GM12874 (cell line): Measurements from ENCODE around the gene CNKSR1.
A peak's percentile ranks its signal among the peaks of the same experiment; 100 is the strongest.

Experiments
- CTCF ChIP-seq: IDR thresholded peaks from 2 replicates; pipeline ENCODE4 v1.5.1; 2011; ENCODE audit warnings: low read depth, mild to moderate bottlenecking, control low read depth, low read length, moderate library complexity; ENCODE audit not compliant: insufficient read depth

Gene CNKSR1

GRCh38 chr1:26142159-26142558 is 35.1 kb upstream of the CNKSR1 start:
- TF ChIP-seq CTCF = no peak

- peak; percentile 67 for TF ChIP-seq CTCF
These were observed 32.0 kb upstream of the CNKSR1 start for GRCh38 chr1:26145041-26145959.

DNA sequence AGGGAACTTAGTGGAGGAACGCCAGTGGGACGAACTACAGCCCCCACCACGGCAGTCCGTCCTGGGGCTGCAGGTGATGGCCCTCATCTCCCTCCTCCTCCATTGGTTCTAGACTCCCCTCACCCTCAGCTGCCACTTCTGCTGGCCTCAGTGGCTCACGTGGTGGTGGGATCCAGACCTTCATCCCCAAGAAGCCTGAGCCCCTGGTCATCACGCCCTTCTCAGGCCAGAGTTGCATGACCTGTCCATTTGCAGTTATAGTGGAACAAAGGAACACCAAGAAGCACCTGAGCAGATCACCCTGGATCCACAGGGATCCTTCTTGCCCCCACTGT is 31.4 kb upstream of the CNKSR1 start:
- no peak for TF ChIP-seq CTCF

GRCh38 chr1:26148887-26149286 is 28.4 kb upstream of the CNKSR1 start:
- TF ChIP-seq CTCF = no peak

DNA sequence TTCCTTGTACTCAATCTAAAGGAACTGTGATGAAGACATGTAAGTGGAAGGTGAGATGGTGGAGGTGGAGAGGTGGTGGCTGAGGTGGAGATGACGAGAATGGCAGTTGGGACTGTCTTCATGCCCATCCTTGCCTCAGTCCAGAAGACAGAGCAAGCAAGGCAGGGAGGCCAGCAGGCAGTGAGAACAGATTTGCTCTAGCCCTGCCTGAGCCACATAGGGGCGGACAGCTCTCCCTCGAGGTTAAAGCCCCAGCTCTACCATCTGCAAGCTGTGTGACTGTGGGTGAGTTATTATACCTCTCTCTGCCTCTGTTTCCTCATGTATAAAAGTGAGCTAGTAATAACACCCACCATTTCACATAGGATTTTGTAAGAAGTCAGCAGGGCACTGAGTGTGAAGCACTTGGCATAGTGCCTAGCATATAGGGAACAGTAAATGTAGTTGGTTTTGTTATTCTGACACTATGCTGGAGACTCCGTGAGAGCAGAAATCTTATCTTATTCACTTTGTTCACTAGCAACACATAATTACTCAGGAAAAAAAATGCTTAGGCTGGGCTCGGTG is 23.2 kb upstream of the CNKSR1 start:
- no peak for TF ChIP-seq CTCF

GRCh38 chr1:26154750-26155149 is 22.5 kb upstream of the CNKSR1 start:
- TF ChIP-seq CTCF = no peak

- TF ChIP-seq CTCF = no peak
These were observed 21.7 kb upstream of the CNKSR1 start for GRCh38 chr1:26155370-26156284.
